ENCODE data around the gene ZFP28.

The ZFP28 gene

DNA sequence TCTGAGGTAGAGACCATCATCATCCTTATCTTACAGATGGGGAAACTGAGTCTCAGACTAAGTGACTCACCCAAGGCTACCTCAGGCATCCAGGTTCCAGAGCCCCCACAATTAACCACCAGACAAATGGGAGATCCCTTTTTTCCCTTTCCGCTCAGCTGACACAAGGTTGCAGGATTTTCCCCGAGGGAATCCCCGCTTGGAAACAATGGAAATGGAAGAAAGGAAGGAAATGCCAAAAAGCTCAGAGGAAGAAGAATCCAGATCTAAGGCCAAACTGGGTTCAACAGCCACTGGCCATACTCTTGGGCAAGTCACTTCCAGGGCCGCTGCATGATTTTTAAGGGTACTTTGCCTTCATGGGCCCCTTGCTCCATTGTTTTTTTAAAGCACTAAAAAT, 57.9 kb downstream of the ZFP28 start:
- DNase-seq (ENCODE audit: low read depth): no peak

DNA sequence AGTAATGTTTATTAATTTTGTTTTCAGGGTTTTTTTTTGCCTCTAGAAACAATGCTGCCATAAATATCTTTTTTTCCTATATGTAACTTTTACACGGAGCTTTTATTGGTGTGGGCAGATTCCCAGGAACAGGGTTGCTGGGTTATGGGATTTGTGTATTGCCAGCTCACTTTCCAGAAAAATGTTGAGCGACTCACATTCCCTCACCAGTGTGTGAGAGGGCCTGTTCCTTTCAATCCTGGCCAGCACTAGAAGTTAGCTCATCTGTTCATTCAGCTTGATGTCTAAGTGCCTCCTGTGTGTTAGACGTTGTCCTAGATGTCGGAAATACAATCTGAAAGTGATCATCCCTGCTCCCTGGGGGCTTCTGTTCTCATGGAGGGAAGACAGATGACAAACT, 58.9 kb downstream of the ZFP28 start:
- DNase-seq (ENCODE audit: low read depth): no peak

- no peak for DNase-seq (ENCODE audit: low read depth)
These were observed 62.6 kb downstream of the ZFP28 start for GRCh38 chr19:56601375-56601774.

- DNase-seq (ENCODE audit: low read depth): no peak
These were observed 65.1 kb downstream of the ZFP28 start for GRCh38 chr19:56603829-56604228.
